ENCODE data around the gene ADSS1.

ADSS1 gene

GRCh38 chr14:104795781-104796686, 72.0 kb downstream of the ADSS1 start:
- no peak for DNase-seq (ENCODE audit: low read depth, low spot score)

GRCh38 chr14:104796687-104797081, 72.7 kb downstream of the ADSS1 start:
- no peak for DNase-seq (ENCODE audit: low read depth, low spot score)

Measured in brain pericyte (primary cell).